NCI-H146 treated with DMSO at 0.1 percent for 48 hours (cell line): ENCODE data around the gene CHAT.

Experiments used
- DNase-seq: peaks from one replicate; lab custom pipeline; 2025; ENCODE audit not compliant: unreplicated experiment; lab: John Stamatoyannopoulos, UW

Gene CHAT

DNA sequence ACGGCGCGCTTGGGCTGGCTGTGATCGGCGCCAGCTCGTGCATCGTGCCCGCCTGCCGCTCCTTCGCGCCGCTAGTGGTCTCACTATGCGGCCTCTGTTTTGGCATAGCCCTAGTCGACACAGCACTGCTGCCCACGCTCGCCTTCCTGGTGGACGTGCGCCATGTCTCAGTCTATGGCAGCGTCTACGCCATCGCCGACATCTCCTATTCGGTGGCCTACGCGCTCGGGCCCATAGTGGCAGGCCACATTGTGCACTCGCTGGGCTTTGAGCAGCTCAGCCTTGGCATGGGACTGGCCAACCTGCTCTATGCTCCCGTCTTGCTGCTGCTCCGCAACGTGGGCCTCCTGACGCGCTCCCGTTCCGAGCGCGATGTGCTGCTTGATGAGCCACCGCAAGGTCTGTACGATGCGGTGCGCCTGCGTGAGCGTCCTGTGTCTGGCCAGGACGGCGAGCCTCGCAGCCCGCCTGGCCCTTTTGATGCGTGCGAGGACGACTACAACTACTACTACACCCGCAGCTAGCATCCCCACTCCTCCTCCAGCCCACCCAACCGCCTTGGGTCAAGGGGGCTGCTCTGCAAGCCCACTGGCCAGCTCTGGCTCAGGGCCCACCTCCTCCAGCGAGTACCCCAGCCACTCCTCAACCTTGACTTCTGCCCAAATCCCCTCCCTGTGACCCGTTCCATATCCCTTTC lies 1.9 kb upstream of the CHAT start:
- no peak for DNase-seq

GRCh38 chr10:49612513-49613164 lies 1.2 kb upstream of the CHAT start:
- DNase-seq, result no peak

GRCh38 chr10:49613165-49613881 lies 514 bp upstream of the CHAT start:
- DNase-seq, result no peak

DNA sequence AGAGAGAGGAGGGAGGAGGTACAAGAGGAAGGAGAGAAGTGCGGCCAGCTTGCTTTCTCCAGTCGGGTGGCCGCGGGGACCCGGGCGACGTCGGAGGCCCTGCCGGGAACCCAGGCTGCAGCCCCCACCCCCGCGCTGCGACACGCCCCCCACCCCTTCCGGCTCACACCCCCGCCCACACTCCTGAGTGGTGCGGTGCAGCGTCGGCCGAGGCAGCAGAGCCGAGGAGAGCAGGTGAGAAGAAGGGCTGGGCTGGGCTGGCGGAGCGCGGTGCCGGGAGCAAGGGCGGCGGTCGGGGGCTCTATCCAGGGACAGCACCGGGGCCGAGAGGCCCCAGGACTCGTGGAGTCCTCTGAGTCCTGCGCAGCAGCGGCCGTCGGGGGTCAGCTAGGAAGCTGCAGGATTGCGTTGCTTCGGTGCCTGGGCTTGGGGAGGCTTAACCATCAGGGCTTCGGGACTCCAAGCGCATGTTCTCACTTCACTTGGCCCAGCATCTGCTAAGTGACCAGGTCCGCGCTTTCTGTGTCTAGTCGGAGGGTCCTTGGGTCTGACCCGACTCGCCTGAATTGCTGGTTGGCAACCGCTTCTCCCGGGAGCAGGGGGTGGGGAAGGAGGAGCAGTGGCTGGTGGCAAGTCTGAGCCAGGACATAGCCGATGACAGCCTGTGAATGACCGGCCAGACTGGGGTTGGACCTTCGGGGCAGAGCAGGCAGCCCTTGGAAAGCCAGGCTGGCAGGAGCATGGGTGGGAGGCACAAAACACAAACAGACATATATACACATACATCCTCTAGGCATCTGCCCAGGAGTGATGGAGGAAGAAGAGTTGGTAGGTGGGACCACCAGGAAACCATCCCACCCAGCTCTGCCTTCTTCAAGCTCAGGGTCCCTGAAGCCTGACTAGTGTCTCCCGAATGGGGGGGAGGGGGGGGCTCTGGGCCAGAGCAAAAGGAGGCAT lies 683 bp downstream of the CHAT start:
- DNase-seq, result no peak

GRCh38 chr10:49615213-49615612 lies 1.4 kb downstream of the CHAT start:
- no peak for DNase-seq

GRCh38 chr10:49615721-49616120 lies 1.9 kb downstream of the CHAT start:
- DNase-seq, result no peak

- DNase-seq, result no peak
Measured at GRCh38 chr10:49616421-49617101, 2.7 kb downstream of the CHAT start.

- DNase-seq, result no peak
Measured at GRCh38 chr10:49617121-49618020, 3.5 kb downstream of the CHAT start.

GRCh38 chr10:49618821-49619220 lies 5.0 kb downstream of the CHAT start:
- no peak for DNase-seq

DNA sequence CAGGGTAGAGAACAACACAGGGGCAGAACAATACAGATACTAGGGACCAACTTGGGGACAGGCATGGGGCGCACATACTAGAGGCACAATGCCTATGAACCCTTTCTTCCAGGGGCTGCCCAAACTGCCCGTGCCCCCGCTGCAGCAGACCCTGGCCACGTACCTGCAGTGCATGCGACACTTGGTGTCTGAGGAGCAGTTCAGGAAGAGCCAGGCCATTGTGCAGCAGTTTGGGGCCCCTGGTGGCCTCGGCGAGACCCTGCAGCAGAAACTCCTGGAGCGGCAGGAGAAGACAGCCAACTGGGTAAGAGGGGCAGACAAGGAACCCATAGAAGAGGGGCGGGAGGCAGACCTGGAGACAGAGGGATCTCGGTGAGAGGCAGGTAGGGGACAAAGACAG lies 5.8 kb downstream of the CHAT start:
- no peak for DNase-seq

GRCh38 chr10:49620286-49620810 lies 6.5 kb downstream of the CHAT start:
- no peak for DNase-seq

- DNase-seq, result no peak
Measured at GRCh38 chr10:49620841-49621378, 7.1 kb downstream of the CHAT start.

- DNase-seq, result no peak
Measured at GRCh38 chr10:49621561-49621960, 7.7 kb downstream of the CHAT start.

- no peak for DNase-seq
Measured at GRCh38 chr10:49622426-49623425, 8.9 kb downstream of the CHAT start.

DNA sequence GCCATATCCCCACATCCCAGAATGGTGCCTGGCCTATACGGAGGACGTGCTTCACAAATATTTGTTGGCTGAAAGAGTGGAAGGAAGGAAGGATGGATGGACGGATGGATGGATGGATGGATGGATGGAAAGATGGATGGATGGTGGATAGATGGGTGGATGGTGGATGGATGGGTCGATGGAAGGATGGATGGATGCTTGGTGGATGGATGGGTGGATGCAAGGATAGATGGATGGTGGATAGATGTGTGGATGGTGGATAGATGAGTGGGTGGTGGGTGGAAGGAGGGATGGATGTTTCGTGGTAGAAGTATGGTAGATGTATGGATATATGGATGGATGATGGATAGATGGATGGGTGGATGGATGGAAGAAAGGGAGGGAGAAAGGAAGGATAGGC lies 10.8 kb downstream of the CHAT start:
- DNase-seq, result no peak

DNA sequence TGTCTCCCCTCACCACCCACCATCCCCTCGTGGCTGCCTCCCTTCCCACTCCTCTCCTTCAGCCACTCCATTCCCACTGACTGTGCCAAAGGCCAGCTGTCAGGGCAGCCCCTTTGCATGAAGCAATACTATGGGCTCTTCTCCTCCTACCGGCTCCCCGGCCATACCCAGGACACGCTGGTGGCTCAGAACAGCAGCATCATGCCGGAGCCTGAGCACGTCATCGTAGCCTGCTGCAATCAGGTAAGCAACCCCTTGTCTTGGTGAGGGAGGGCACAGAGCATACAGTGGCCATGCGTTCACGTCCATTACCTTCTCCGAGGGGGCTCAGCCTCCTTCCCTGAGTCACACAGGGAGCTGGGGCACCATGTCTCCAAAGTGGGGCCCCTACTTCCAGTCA lies 11.6 kb downstream of the CHAT start:
- no peak for DNase-seq

DNA sequence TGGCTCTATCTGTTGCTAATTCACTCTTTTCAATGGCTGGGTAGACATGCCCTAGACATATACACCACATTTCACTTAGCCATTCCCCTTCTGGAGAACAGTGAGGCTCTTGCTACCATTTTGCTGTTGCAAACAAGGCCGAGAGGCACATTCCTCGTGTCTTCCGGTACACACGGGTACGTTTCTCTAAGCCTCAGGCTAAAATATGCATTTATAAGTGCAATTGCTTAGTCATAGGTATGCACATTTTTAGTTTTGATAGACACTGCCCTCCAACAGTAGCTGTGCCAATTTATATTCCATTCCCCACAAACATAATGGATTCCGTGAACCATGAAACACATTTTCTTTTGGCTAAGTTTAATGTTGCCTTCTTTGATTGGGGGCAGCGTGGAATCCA lies 13.2 kb downstream of the CHAT start:
- no peak for DNase-seq
